Skeletal muscle satellite cell (primary cell): ENCODE results near the gene PILRA. TPM values are rescaled to one million over a fixed set of nuclear protein-coding genes. Genes with fewer than 3 reads are reported as not detected.
"Not testable (repeated sequence)": the region's sequence is repeated elsewhere in the genome, so short reads cannot be mapped to it uniquely, and the experiment has no call there.

Experiments used
- H3K27me3 ChIP-seq: 2 replicates; pipeline ENCODE4 v1.7.0; 2013; ENCODE audit warnings: low read length; ENCODE audit not compliant: control insufficient read depth, insufficient read depth
- H3K36me3 ChIP-seq: 2 replicates; pipeline ENCODE4 v1.7.0; 2013; ENCODE audit warnings: mild to moderate bottlenecking, control low read depth, low read length; ENCODE audit not compliant: insufficient read depth
- H3K4me1 ChIP-seq: 2 replicates; pipeline ENCODE4 v1.7.0; 2013; ENCODE audit warnings: low read length; ENCODE audit not compliant: control insufficient read depth, insufficient read depth
- H3K4me2 ChIP-seq: 2 replicates; pipeline ENCODE4 v1.7.0; 2013; ENCODE audit warnings: mild to moderate bottlenecking, low read length
- H3K4me3 ChIP-seq: 2 replicates; pipeline ENCODE4 v1.7.0; 2013; ENCODE audit warnings: low read length
- H3K9ac ChIP-seq: 2 replicates; pipeline ENCODE4 v1.7.0; 2013; ENCODE audit warnings: mild to moderate bottlenecking, low read depth, low read length, moderate library complexity
- H3K9me3 ChIP-seq: replicated peaks from 2 replicates; pipeline ENCODE4 v1.7.0; 2013; ENCODE audit warnings: mild to moderate bottlenecking, control low read depth, low read length
- small RNA-seq: library from RNA; depleted of rRNA; stranded (forward); fragments of <200 nt; gene quantifications from one replicate; pipeline ENCODE3, GENCODE V24; 2012

The PILRA gene

DNA sequence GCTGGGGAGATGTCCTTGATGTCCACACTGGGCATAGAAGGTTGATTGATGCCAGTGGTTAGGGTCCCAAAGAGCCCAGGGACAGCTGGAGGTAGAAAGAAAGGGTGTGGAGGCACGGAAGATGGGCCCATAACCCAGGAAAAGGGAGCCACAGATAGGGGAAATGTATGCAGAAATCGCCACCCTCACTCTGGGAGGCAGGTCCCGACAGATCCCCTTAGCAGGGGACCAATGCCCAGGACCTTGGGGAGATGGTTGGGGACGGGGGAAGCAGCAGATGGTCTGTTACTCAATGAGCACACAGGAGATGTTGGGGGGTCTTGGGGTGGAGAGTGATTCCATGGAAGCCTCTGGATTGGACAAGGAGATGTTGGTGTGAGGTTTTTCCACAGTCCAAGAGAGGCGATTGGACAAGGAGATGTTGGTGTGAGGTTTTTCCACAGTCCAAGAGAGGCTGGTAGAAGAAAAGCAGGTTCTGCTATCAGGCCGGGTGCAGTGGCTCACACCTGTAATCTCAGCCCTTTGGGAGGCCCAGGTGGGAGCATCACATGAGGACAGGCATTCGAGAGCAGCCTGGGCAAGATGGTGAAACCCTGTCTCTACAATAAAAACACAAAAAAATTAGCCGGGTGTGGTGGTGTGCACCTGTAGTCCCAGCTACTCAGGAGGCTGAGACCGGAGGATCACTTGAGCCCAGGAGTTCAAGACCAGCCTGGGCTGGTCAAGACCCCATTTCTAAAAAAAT, 70.0 kb downstream of the PILRA start:
- H3K4me1 ChIP-seq, result peaks cover 40% of the 10 kb centered on the region
- no peak overlapping the region for H3K4me2 ChIP-seq
- H3K4me3 ChIP-seq, result no peak overlapping the region
- no peak overlapping the region for H3K9ac ChIP-seq
- H3K36me3 ChIP-seq, result no peaks in the 10 kb centered on the region
- H3K27me3 ChIP-seq, result no peaks in the 10 kb centered on the region
- no peaks in the 10 kb centered on the region for H3K9me3 ChIP-seq

DNA sequence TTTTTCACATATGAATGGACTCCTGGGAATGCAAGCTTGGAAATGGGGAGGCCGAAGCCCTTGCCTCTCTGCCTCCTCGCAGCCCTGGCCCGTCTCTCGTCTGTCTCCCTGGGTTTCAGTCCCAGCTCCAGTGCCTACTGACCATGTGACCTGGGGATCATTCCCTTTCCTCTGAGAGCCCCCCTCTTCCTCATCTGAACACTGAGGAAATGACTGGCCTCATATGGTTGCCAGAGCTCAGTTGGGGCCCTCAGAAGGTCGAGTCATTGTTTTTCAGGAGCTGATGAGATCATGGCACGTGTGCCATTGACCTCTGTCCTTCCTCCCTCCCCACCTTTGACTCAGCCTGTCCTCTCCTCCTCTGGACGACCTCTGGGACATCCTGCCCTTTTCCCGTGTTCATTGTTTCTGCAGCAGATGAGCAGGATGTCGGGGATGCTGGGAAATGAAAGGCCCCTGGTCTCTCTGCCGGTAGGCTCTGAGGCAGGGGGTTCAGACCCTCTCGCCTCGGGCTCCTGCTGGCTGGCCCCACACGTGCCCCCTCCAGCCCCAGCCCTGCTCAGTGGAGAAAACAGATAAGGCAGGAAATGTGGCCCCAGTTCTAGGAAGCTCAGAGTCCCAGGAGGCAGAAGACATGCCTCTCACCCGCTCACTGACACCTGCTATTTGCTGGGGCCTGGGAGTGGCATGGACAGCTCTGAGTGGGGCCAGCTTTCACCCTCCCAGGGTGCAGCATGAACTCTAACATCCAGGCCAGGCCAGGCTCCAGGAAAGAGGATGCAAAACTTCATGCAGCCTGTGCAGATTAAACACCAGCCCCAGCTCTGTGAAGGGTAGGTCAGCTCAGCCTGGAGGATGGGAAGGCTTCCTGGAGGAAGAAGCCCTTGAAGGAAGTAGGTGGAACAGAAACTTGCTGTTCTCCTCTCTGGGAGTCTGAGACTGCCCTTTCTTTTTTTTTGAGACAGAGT, 71.3 kb downstream of the PILRA start:
- Histone ChIP-seq H3K36me3 (no peaks in the 10 kb centered on the region), H3K4me3 (no peak overlapping the region), H3K4me1 (peaks cover 33% of the 10 kb centered on the region), H3K4me2 (peak overlapping the region; percentile 19), H3K27me3 (no peaks in the 10 kb centered on the region), H3K9ac (peak overlapping the region; percentile 19), H3K9me3 (no peaks in the 10 kb centered on the region)

DNA sequence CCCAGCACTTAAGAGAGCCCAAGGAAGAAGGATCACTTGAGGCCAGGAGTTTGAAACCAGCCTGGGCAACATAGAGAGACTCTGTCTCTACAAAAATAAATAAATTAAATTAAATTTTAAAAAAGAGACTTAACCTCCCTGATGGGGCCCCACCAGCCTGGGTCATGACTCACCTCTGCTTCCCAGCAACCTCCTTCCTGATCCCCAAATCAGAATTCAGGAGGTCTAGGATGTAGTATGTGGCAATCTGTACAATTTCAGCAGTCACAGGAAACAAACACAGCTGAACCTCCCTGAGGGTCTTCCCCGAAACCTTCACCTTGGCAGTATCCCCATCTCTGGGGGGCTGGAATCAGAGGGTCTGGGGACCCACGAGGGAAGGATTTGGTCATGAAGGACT, 72.8 kb downstream of the PILRA start:
- Histone ChIP-seq H3K36me3 (no peaks in the 10 kb centered on the region), H3K4me1 (peaks cover 33% of the 10 kb centered on the region), H3K9me3 (no peaks in the 10 kb centered on the region), H3K9ac (no peak overlapping the region), H3K4me3 (no peak overlapping the region), H3K27me3 (no peaks in the 10 kb centered on the region), H3K4me2 (no peak overlapping the region)

DNA sequence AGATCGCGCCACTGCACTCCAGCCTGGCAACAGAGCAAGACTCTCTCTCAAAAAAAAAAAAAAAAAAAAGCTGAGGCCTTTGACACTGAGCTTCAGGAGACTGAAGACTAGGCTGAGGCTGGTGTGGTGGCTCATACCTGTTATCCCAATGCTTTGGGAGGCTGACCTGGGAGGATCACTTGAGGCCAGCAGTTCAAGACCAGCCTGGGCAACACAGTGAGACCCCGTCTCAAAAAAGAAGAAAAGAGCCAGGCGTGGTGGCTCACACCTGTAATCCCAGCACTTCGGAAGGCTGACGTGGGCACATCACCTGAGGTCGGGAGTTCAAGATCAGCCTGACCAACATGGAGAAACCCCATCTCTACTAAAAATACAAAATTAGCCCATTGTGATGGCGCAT, 74.1 kb downstream of the PILRA start:
- not testable (repeated sequence) for H3K27me3 ChIP-seq, H3K9ac ChIP-seq, H3K4me3 ChIP-seq, H3K9me3 ChIP-seq, H3K4me2 ChIP-seq, H3K36me3 ChIP-seq
- peaks cover 33% of the 10 kb centered on the region for H3K4me1 ChIP-seq

DNA sequence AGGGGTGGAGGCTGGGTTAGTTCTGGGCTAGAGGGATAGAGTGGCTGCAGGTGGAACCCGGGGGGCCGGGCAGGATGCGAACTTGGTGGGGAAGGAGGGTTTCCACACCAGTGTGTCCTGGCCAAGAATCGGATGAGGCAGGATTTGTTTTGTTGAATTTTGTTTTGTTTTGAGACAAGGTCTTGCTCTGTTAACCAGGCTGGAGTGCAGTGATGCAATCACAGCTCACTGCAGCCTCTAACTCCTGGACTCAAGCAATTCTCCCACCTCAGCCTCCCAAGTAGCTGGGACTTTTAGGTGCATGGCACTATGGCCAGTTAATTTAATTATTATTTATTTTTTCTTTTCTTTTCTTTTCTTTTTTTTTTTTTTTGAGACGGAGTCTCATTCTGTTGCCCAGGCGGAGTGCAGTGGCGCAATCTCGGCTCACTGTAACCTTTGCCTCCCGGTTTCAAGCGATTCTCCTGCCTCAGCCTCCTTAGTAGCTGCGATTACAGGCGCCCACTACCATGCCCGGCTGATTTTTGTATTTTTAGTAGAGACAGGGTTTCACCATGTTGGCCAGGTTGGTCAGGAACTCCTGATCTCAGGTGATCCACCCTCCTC, 76.0 kb downstream of the PILRA start:
- Histone ChIP-seq H3K36me3 (no peaks in the 10 kb centered on the region), H3K27me3 (no peaks in the 10 kb centered on the region), H3K4me1 (peaks cover 25% of the 10 kb centered on the region), H3K4me2 (no peak overlapping the region), H3K9ac (no peak overlapping the region), H3K4me3 (no peak overlapping the region), H3K9me3 (no peaks in the 10 kb centered on the region)

Small RNA genes lying within 50 kb of the gene (small RNA-seq; reads per million reads assigned to genes)
- gene RF00019, result not detected
